GM18873 (cell line): ENCODE results near the gene FAM83F.

Experiments used
- ATAC-seq: cut with Tn5 transposase; IDR thresholded peaks from one replicate; pipeline ENCODE4 v1.9.1; 2021; ENCODE audit warnings: mild to moderate bottlenecking, moderate library complexity, moderate number of reproducible peaks; ENCODE audit not compliant: unreplicated experiment, low FRiP score

The FAM83F gene

GRCh38 chr22:40030758-40031095, 36.0 kb downstream of the FAM83F start:
- ATAC-seq: no peak

DNA sequence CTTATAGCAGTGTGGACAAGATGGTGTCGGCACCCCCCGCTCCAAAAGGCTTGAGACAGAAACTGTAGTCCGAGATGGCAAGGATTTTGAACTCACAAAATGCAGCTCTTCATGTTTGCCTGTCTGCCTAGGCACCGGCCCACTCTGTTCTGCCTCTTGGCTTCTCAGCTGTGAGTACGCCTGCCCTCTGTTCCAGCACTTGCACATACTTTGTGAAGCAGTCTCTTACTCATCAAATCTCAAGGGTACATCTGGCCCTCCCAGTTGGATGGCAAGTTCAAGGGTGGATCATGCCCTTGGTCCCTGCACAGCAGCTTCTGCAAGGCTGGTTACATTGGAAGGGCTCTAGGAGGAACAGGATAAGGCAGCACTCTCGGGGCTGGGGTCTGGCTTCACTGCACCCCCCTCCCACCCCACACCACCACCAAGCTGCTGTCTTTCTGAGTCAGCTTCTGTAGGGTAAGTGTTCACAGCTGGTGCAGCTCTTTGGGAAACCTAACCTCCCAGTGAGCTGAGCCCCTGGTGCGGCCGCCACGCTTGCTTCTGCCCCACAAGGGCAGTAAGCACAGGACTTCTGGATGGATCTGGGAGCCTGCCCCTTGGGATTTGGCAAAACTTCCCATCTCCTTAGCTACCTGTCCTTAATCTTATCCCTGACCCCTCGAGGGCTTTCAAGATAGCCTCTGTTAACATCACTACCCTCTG, 37.2 kb downstream of the FAM83F start:
- ATAC-seq: no peak

GRCh38 chr22:40033586-40034380, 39.0 kb downstream of the FAM83F start:
- no peak for ATAC-seq

DNA sequence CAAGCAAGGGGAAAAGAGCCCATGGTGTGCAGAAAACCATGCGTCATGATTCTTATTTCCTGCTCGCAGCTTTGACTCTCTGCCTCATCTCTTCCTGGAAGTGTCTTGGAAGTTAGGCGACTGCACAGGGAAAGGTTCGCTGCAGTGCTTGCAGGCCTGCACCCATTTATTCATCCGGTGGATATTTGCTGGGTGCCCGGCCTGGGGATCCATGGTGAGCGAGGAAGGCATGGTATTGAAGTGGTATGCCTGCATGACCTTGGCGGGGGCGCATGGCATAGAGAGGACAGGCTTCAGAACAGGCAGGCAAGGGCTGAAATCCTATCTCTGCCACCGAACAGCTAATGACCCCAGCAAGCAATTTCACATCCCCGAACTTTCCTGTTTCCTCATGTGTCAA, 40.6 kb downstream of the FAM83F start:
- ATAC-seq: no peak

DNA sequence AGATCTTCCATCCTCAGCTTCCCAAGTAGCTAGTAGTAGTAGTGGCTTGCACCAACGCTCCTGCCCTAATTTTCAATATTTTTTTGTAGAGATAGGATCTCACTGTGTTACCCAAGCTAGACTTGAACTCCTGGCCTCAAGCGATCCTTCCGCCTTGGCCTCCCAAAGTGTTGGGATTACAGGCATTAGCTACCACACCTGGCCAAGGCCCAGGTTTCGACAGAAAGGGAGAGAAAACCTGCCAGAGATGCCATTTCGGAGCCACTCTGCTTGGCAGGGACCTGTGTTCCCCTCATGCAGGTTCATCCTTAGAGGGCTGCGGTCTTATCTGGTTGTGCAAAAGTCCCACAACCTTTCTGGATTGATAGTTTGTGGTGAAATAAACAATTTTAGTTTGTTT, 41.4 kb downstream of the FAM83F start:
- no peak for ATAC-seq

DNA sequence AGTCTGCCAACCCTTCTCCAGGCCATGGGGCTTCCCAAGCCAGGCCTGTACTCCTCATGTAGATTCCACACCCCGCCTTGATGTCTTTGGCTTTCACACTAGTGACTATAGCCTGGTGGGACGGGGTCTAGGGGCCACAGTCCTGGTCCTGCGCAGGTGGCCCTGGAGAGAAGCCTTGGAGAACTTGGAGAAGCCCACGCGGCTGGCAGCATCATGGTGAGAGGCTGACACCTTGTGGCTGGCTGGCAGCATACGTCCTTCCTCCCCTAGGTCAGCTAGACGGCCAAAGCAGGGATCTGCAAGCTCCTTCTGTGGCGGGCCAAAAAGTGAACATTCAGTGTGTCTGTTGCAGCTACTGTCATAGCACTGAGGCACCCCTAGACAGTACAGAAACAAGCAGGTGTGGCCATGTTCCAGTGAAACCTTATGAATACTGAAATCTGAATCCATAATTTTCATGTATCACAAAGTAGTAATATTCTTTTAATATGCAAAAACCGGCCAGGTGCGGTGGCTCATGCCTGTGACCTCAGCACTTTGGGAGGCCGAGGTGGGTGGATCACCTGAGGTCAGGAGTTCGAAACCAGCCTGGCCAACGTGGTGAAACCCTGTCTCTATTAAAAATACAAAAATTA, 42.0 kb downstream of the FAM83F start:
- no peak for ATAC-seq

- no peak for ATAC-seq
These were observed 42.6 kb downstream of the FAM83F start for GRCh38 chr22:40037320-40037719.

DNA sequence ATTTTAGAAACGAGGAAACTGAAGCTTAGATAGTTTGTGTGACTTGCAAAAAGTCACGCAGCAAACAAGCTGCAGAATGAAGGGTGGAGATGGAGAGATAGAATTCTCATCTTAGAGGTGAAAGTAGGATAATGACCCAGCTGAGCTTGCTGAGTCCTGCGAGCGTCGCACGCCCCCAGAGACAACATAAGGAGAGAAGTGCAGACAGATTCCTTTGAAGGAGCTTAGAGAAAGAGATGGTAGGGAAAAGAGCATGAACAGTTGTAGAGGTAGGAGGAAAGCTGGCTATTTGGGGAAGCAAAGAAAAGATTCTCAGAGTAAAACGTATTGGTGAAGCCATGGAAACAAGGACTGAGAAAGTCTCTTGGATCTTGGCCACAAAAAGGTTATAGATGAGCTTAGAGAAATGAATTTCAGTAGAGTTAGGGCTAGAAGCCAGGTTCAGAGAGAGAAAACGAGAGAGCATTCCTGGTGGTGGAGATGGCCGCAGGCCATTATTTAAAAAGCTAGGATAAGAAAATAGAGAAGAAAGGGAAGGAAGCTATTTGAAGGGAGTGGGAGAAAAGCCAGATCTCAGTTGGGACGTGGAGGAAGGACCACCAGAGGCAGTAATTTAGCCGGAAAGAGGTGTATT, 44.8 kb downstream of the FAM83F start:
- no peak for ATAC-seq

DNA sequence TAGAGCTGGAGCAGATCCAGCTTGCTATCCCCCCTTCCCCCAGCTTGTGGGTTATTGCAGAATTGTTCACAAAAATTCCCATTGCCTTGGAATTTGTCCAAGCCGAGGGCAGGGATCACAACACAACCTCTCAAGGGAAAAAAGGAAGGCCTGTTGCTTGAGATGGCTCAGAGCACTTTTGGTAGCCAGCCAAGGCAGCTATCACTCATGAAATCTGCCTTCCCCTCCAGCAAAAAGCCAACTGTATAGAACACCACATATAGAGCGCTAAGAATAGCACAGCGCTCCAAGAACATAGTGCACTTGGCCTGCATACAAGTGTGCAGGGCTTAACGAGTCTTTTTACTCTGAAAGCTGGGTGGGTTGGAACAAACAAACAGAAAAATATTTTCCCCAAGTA, 46.2 kb downstream of the FAM83F start:
- ATAC-seq: no peak

DNA sequence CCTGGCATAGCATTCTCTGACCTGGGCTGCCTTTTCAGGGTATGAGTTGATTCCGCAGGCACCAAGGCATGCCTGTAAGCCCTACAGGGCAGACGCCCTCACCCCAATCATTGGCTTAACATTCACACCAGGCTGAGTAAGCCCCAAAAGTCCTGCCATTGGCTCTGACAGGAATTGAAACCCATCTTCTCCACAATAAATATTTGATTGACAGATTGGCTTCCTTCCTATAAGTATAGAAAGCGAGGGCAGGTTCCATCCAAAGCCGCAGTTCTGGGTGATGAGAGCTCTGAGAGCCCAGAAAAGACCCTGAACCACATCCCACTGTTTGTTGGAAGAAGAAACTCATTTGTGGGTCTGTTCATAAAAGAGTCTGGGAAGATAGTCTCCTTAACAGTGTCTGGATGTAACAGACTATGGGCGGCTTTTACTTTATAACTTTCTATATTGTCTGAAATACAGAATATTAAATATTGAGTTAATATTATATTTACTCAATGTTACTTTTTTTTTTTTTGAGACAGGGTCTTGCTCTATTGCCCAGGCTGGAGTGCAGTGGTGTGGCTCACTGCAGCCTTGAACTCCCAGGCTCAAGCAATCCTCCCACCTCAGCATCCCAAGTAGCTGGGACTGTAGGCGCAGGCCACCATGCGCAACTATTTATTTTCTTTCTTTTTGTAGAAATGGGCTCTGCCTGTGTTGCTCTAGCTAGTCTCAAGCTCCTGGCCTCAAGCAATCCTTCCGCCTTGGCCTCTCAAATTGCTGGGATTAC, 46.8 kb downstream of the FAM83F start:
- no peak for ATAC-seq

DNA sequence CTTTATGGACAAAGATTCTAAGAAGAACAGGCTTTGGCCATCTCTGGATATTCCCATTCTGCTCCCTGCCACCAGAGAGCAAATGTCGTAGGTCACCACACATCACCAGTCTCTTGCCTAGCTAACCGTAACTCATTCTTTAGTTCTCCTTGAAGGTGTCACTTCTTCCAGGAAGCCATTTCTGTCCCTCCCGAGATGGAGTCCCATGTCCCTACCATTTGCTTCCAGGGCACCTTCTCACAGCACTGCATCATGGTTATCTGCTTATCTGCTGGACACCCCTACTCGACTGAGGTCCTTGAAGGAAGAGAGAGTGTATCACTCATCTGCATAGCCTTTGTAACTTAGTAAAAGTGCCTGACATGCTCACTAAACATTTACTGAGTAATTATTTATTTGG, 47.6 kb downstream of the FAM83F start:
- ATAC-seq: no peak

- ATAC-seq: no peak
These were observed 48.3 kb downstream of the FAM83F start for GRCh38 chr22:40043081-40043480.

DNA sequence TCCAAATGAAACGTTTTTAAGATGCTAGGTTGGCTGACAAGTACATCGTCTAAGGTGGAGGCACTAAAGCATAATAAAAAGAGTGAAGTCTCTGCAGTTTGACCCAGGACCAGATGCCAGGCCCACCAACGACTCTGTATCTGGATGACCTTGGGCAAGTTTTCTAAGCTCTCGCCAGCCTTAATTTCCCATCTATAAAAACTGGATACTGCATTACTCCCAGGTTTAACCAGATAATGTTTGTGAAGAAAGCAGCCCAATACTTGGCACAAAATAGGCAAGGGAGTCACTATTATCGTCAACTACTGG, 49.0 kb downstream of the FAM83F start:
- no peak for ATAC-seq

- ATAC-seq: peak; percentile 81
These were observed 49.5 kb downstream of the FAM83F start for GRCh38 chr22:40044102-40044869.

- ATAC-seq: no peak
These were observed 50.4 kb downstream of the FAM83F start for GRCh38 chr22:40044870-40045834.

GRCh38 chr22:40046126-40046525, 51.4 kb downstream of the FAM83F start:
- no peak for ATAC-seq

DNA sequence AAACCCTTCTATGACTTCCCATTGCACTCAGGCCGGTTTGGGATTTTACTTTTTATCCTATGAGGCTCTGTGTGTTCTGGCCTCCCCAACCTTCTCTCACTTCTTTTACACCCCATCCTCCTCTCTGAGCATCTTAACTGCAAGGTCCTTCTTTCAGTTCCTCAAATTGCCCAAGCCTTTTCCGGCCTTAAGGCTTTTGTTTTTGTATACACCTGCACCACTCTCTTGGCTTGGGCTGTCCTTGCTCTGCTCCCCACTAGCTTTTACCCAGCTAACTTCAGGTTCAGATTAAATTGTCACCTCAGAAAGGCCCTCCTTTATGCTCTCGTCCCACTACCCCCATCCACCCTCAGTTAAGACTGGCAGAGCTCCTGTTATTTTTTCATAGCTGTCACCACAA, 55.5 kb downstream of the FAM83F start:
- ATAC-seq: peak; percentile 68

GRCh38 chr22:40051322-40051721, 56.6 kb downstream of the FAM83F start:
- no peak for ATAC-seq

DNA sequence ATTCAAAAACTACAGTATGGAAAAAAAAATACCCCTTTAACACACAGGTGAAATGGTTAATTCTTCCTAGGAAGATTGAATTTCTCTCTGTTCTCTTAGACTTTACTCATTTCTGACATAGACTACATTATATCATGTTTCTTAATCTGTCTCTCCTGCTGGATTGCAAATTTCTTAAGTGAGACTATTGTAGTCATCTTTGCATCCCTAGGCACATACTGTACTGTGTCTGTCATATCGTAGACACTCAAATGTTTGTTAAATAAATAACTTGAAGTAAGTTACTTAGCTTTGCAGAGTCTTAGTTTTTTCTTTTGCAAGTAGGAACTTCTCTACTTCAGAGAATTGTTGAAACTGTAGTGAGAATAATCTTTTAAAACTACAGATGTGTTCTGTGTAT, 58.7 kb downstream of the FAM83F start:
- ATAC-seq: no peak
